GM23338 (cell line): ENCODE data around the gene NUP205.
A peak's percentile ranks its signal among the peaks of the same experiment; 100 is the strongest.

ENCODE experiments used
- CREB1 ChIP-seq: fragments of 250-450 bp; sonication (Bioruptor Pico); IDR thresholded peaks from 2 replicates; pipeline ENCODE4 v1.5.0; 2020; ENCODE audit warnings: low read depth, mild to moderate bottlenecking, moderate library complexity
- EZH2 ChIP-seq: fragments of 200-600 bp; sonication (generic); IDR thresholded peaks from one replicate; pipeline ENCODE4 v1.8.0; 2017; ENCODE audit warnings: antibody characterized with exemption, mild to moderate bottlenecking, low read depth; ENCODE audit not compliant: unreplicated experiment
- EZH2phosphoT487 ChIP-seq: fragments of 200-600 bp; sonication (generic); IDR thresholded peaks from one replicate; pipeline ENCODE4 v1.8.1; 2018; ENCODE audit warnings: antibody characterized with exemption; ENCODE audit not compliant: unreplicated experiment
- JUNB ChIP-seq: IDR thresholded peaks from one replicate; pipeline ENCODE4 v1.6.1; 2016; ENCODE audit warnings: antibody characterized with exemption; ENCODE audit not compliant: unreplicated experiment
- NANOG ChIP-seq: IDR thresholded peaks from 2 replicates; pipeline ENCODE4 v1.6.1; 2016; ENCODE audit warnings: antibody characterized with exemption, borderline replicate concordance
- POLR2AphosphoS5 ChIP-seq: IDR thresholded peaks from 2 replicates; pipeline ENCODE4 v1.6.1; 2016; ENCODE audit warnings: antibody characterized with exemption, low read depth
- ZNF331 ChIP-seq: fragments of 250-450 bp; sonication (Bioruptor Pico); IDR thresholded peaks from 2 replicates; pipeline ENCODE4 v1.5.0; 2020; ENCODE audit warnings: low read depth, mild to moderate bottlenecking, moderate library complexity
- TF ChIP-seq, protein P1 (sequence below), 2 experiments: fragments of 200-600 bp in 1 of 2; sonication (generic) in 1 of 2; conservative IDR thresholded peaks; 2 replicates each; pipeline versions ENCODE4 v1.5.1 to v1.6.1; 2016 to 2017; ENCODE audit warnings: antibody characterized with exemption in 2 of 2, low read depth in 2 of 2, mild to moderate bottlenecking in 2 of 2, moderate library complexity in 1 of 2
- TF ChIP-seq, protein P2 (sequence below): IDR thresholded peaks from one replicate; pipeline ENCODE4 v1.6.1; 2018; ENCODE audit warnings: antibody characterized with exemption; ENCODE audit not compliant: unreplicated experiment
- TF ChIP-seq, protein P3 (sequence below): fragments of 250-450 bp; sonication (Bioruptor Pico); IDR thresholded peaks from 2 replicates; pipeline ENCODE4 v1.5.0; 2020; ENCODE audit warnings: mild to moderate bottlenecking, moderate library complexity
- TF ChIP-seq, protein P4 (sequence below): IDR thresholded peaks from 2 replicates; pipeline ENCODE4 v1.6.1; 2016; ENCODE audit warnings: antibody characterized with exemption

DNA sequence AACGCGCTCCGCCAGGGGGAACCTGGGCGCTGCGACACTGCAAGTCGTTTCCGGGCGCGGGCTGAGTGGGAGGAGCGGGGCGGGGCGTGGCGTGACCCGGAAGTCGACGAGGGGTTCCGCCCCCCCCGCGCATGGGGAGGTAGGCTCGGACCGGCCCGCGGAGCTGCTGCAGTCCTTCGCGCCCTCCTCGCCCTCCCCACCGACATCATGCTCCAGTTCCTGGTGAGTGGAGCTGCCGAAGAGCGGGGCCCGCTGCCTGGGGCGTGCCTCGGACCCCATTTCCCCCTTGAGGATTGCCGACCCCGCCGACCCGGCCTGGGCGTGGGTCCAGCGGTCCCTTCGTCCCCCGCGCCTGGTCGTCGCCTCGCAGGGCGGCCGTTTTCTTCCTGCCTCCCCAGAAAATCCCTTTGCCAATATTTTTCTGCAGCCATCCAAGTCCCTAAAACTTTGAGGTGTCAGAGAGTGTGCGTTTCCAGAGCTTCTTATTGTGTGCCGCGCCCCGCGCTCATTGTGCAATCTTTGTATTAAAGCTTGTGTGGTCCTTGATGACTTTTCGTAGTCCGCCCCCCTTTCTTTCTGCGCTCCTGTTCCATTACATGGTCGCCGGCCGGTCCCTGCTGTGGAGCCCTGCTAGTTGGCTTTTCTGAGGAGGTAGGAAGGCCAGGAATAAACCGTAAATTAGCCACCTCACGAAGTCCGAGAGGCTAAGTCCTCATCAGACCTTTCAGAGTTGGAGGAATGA lies 104.8 kb downstream of the NUP205 start, which contains the start of gene STMP1:
- TF ChIP-seq, protein P1, sequence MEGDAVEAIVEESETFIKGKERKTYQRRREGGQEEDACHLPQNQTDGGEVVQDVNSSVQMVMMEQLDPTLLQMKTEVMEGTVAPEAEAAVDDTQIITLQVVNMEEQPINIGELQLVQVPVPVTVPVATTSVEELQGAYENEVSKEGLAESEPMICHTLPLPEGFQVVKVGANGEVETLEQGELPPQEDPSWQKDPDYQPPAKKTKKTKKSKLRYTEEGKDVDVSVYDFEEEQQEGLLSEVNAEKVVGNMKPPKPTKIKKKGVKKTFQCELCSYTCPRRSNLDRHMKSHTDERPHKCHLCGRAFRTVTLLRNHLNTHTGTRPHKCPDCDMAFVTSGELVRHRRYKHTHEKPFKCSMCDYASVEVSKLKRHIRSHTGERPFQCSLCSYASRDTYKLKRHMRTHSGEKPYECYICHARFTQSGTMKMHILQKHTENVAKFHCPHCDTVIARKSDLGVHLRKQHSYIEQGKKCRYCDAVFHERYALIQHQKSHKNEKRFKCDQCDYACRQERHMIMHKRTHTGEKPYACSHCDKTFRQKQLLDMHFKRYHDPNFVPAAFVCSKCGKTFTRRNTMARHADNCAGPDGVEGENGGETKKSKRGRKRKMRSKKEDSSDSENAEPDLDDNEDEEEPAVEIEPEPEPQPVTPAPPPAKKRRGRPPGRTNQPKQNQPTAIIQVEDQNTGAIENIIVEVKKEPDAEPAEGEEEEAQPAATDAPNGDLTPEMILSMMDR (conservative IDR thresholded peaks at IDR 0.05; ENCODE audit: low read depth in 2 of 2) = peak; percentile 29 to 73
- TF ChIP-seq NANOG (no peak), POLR2AphosphoS5 (peak; percentile 98), EZH2phosphoT487 (no peak), CREB1 (peak; percentile 82), ZNF331 (CRISPR knock-in tag) (no peak), EZH2 (no peak), JUNB (no peak)
- TF ChIP-seq, protein P2, sequence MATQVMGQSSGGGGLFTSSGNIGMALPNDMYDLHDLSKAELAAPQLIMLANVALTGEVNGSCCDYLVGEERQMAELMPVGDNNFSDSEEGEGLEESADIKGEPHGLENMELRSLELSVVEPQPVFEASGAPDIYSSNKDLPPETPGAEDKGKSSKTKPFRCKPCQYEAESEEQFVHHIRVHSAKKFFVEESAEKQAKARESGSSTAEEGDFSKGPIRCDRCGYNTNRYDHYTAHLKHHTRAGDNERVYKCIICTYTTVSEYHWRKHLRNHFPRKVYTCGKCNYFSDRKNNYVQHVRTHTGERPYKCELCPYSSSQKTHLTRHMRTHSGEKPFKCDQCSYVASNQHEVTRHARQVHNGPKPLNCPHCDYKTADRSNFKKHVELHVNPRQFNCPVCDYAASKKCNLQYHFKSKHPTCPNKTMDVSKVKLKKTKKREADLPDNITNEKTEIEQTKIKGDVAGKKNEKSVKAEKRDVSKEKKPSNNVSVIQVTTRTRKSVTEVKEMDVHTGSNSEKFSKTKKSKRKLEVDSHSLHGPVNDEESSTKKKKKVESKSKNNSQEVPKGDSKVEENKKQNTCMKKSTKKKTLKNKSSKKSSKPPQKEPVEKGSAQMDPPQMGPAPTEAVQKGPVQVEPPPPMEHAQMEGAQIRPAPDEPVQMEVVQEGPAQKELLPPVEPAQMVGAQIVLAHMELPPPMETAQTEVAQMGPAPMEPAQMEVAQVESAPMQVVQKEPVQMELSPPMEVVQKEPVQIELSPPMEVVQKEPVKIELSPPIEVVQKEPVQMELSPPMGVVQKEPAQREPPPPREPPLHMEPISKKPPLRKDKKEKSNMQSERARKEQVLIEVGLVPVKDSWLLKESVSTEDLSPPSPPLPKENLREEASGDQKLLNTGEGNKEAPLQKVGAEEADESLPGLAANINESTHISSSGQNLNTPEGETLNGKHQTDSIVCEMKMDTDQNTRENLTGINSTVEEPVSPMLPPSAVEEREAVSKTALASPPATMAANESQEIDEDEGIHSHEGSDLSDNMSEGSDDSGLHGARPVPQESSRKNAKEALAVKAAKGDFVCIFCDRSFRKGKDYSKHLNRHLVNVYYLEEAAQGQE = no peak
- TF ChIP-seq, protein P3, sequence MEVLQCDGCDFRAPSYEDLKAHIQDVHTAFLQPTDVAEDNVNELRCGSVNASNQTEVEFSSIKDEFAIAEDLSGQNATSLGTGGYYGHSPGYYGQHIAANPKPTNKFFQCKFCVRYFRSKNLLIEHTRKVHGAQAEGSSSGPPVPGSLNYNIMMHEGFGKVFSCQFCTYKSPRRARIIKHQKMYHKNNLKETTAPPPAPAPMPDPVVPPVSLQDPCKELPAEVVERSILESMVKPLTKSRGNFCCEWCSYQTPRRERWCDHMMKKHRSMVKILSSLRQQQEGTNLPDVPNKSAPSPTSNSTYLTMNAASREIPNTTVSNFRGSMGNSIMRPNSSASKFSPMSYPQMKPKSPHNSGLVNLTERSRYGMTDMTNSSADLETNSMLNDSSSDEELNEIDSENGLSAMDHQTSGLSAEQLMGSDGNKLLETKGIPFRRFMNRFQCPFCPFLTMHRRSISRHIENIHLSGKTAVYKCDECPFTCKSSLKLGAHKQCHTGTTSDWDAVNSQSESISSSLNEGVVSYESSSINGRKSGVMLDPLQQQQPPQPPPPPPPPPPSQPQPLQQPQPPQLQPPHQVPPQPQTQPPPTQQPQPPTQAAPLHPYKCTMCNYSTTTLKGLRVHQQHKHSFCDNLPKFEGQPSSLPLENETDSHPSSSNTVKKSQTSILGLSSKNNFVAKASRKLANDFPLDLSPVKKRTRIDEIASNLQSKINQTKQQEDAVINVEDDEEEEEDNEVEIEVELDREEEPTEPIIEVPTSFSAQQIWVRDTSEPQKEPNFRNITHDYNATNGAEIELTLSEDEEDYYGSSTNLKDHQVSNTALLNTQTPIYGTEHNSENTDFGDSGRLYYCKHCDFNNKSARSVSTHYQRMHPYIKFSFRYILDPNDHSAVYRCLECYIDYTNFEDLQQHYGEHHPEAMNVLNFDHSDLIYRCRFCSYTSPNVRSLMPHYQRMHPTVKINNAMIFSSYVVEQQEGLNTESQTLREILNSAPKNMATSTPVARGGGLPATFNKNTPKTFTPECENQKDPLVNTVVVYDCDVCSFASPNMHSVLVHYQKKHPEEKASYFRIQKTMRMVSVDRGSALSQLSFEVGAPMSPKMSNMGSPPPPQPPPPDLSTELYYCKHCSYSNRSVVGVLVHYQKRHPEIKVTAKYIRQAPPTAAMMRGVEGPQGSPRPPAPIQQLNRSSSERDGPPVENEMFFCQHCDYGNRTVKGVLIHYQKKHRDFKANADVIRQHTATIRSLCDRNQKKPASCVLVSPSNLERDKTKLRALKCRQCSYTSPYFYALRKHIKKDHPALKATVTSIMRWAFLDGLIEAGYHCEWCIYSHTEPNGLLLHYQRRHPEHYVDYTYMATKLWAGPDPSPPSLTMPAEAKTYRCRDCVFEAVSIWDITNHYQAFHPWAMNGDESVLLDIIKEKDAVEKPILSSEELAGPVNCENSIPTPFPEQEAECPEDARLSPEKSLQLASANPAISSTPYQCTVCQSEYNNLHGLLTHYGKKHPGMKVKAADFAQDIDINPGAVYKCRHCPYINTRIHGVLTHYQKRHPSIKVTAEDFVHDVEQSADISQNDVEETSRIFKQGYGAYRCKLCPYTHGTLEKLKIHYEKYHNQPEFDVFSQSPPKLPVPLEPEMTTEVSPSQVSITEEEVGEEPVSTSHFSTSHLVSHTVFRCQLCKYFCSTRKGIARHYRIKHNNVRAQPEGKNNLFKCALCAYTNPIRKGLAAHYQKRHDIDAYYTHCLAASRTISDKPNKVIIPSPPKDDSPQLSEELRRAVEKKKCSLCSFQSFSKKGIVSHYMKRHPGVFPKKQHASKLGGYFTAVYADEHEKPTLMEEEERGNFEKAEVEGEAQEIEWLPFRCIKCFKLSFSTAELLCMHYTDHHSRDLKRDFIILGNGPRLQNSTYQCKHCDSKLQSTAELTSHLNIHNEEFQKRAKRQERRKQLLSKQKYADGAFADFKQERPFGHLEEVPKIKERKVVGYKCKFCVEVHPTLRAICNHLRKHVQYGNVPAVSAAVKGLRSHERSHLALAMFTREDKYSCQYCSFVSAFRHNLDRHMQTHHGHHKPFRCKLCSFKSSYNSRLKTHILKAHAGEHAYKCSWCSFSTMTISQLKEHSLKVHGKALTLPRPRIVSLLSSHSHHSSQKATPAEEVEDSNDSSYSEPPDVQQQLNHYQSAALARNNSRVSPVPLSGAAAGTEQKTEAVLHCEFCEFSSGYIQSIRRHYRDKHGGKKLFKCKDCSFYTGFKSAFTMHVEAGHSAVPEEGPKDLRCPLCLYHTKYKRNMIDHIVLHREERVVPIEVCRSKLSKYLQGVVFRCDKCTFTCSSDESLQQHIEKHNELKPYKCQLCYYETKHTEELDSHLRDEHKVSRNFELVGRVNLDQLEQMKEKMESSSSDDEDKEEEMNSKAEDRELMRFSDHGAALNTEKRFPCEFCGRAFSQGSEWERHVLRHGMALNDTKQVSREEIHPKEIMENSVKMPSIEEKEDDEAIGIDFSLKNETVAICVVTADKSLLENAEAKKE (CRISPR knock-in tag) = no peak
- TF ChIP-seq, protein P4, sequence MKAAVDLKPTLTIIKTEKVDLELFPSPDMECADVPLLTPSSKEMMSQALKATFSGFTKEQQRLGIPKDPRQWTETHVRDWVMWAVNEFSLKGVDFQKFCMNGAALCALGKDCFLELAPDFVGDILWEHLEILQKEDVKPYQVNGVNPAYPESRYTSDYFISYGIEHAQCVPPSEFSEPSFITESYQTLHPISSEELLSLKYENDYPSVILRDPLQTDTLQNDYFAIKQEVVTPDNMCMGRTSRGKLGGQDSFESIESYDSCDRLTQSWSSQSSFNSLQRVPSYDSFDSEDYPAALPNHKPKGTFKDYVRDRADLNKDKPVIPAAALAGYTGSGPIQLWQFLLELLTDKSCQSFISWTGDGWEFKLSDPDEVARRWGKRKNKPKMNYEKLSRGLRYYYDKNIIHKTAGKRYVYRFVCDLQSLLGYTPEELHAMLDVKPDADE = peak; percentile 81
